ENCODE results near the gene MAX. TPM values are rescaled to one million over a fixed set of nuclear protein-coding genes. Genes with fewer than 3 reads are reported as not detected.

MAX gene
- total RNA-seq, 1 experiment from 2014 or later, result 72.9 TPM

- H3K9me3 Mint-ChIP-seq, result no peaks in the 10 kb centered on the region
- no peak overlapping the region for H3K4ac ChIP-seq (ENCODE audit: low read depth, low read length)
- no peaks in the 10 kb centered on the region for H3K27me3 ChIP-seq (ENCODE audit: insufficient read depth, low read length)
- no peak overlapping the region for H3K23ac ChIP-seq (ENCODE audit: insufficient read length, low read depth, low read length)
- no peak overlapping the region for H3T11ph ChIP-seq (ENCODE audit: low read length)
- H3K36me3 Mint-ChIP-seq (ENCODE audit: insufficient read depth in 1 of 3, low read depth in 3 of 3), result peaks cover 2 to 38% (median 34%) of the 10 kb centered on the region in 3 experiments
- H3K56ac ChIP-seq (ENCODE audit: insufficient read length, low read depth, low read length), result no peak overlapping the region
- H2BK15ac ChIP-seq (ENCODE audit: low read depth, low read length), result no peak overlapping the region
- H2AK5ac ChIP-seq (ENCODE audit: insufficient read length, low read length), result no peak overlapping the region
- no peak overlapping the region for H3K27ac ChIP-seq (ENCODE audit: insufficient read length, low read depth, low read length)
- no peak overlapping the region for H2BK5ac ChIP-seq (ENCODE audit: insufficient read length, low read length)
- no peak overlapping the region for H4K5ac ChIP-seq (ENCODE audit: insufficient read length, low read depth, low read length)
- no peak overlapping the region for H3K18ac ChIP-seq (ENCODE audit: insufficient read length, low read depth, low read length)
- H3K9ac ChIP-seq (ENCODE audit: extremely low read depth, insufficient read length, low read length), result no peak overlapping the region
- no peaks in the 10 kb centered on the region for H3K79me1 ChIP-seq (ENCODE audit: insufficient read depth, low read depth, low read length, poor library complexity, severe bottlenecking)
- whole genome bisulfite sequencing (ENCODE audit: extremely low coverage, insufficient read length, low lambda C conversion rate), result no CpG with 5 or more reads among the region's 23 CpGs
- no peaks in the 10 kb centered on the region for H3K27me3 Mint-ChIP-seq (ENCODE audit: low read depth)
- no peak overlapping the region for H2BK20ac ChIP-seq (ENCODE audit: low read depth, low read length, poor library complexity, severe bottlenecking)
- no peak overlapping the region for H4K91ac ChIP-seq (ENCODE audit: insufficient read length, low read depth, low read length)
- H3K4me1 ChIP-seq (ENCODE audit: insufficient read depth, low read length), result no peaks in the 10 kb centered on the region
- no peak for TF ChIP-seq CTCF (conservative IDR thresholded peaks at IDR 0.05)
- no peak overlapping the region for H2BK120ac ChIP-seq (ENCODE audit: low read depth, low read length, poor library complexity, severe bottlenecking)
- no peaks in the 10 kb centered on the region for H3K9me3 ChIP-seq (ENCODE audit: control insufficient read depth, low read depth, low read length)
- H3K79me2 ChIP-seq (ENCODE audit: insufficient read depth, low read length), result peaks cover 2% of the 10 kb centered on the region; the same call in 1 of the 2 replicates
- no peak overlapping the region for H3K4me3 Mint-ChIP-seq
- no peak overlapping the region for H2AFZ ChIP-seq (ENCODE audit: low read length)
- no peaks in the 10 kb centered on the region for H4K20me1 ChIP-seq (ENCODE audit: control insufficient read depth, insufficient read depth, insufficient read length)
- no peak overlapping the region for H3K14ac ChIP-seq (ENCODE audit: insufficient read depth, low read length)
- no peak overlapping the region; a peak in 1 of 7 replicates for H3K27ac Mint-ChIP-seq
- no peak for DNase-seq
- no peaks in the 10 kb centered on the region for H3K23me2 ChIP-seq (ENCODE audit: insufficient read length, low read depth, low read length, poor library complexity, severe bottlenecking)
- no peak overlapping the region for H4K8ac ChIP-seq (replicated peaks; ENCODE audit: insufficient read length, low read depth, low read length)
- no peak overlapping the region for H2BK12ac ChIP-seq (ENCODE audit: insufficient read length, low read depth, low read length)
- no peak overlapping the region for H3K4me2 ChIP-seq (ENCODE audit: insufficient read depth, insufficient read length, low read length)
- no peaks in the 10 kb centered on the region for H3K4me1 Mint-ChIP-seq
These were observed 47.7 kb downstream of the MAX start for GRCh38 chr14:65054471-65055085.
